A172 (cell line): Measurements from ENCODE around the gene CHST7. TPM values are rescaled to one million over a fixed set of nuclear protein-coding genes. Genes with fewer than 3 reads are reported as not detected.
A peak's percentile ranks its signal among the peaks of the same experiment; 100 is the strongest.

Source experiments
- DNase-seq: peaks from one replicate; pipeline ENCODE4 v3.0.0-alpha.2; 2015; ENCODE audit warnings: low spot score
- total RNA-seq: library from RNA; depleted of rRNA; stranded (reverse); fragments of >200 nt; shearing (Covaris generic); gene quantifications from 2 replicates; pipeline ENCODE4 v1.2.3, GENCODE V29; 2014

The CHST7 gene
- total RNA-seq, 1 experiment from 2014 or later, result 3.0 TPM

- no peak for DNase-seq
Measured at GRCh38 chrX:46607916-46608315, 34.4 kb downstream of the CHST7 start.

GRCh38 chrX:46610070-46610658 is 36.6 kb downstream of the CHST7 start:
- DNase-seq, result no peak

GRCh38 chrX:46611658-46612362 is 38.2 kb downstream of the CHST7 start:
- no peak for DNase-seq

GRCh38 chrX:46617906-46618305 is 44.3 kb downstream of the CHST7 start:
- DNase-seq, result no peak

- no peak for DNase-seq
Measured at GRCh38 chrX:46618947-46619346, 45.4 kb downstream of the CHST7 start.

GRCh38 chrX:46620505-46620904 is 46.9 kb downstream of the CHST7 start:
- DNase-seq, result no peak

- no peak for DNase-seq
Measured at GRCh38 chrX:46621572-46621971, 48.0 kb downstream of the CHST7 start.

GRCh38 chrX:46624090-46624786 is 50.7 kb downstream of the CHST7 start:
- no peak for DNase-seq

- no peak for DNase-seq
Measured at GRCh38 chrX:46626566-46626965, 53.0 kb downstream of the CHST7 start.

- no peak for DNase-seq
Measured at GRCh38 chrX:46627062-46627461, 53.5 kb downstream of the CHST7 start.

GRCh38 chrX:46627711-46628419 is 54.3 kb downstream of the CHST7 start:
- no peak for DNase-seq

GRCh38 chrX:46628460-46629371 is 55.2 kb downstream of the CHST7 start:
- no peak for DNase-seq

GRCh38 chrX:46630141-46630540 is 56.6 kb downstream of the CHST7 start:
- DNase-seq, result peak; percentile 51

- no peak for DNase-seq
Measured at GRCh38 chrX:46634577-46634976, 61.0 kb downstream of the CHST7 start.

- DNase-seq, result no peak
Measured at GRCh38 chrX:46635186-46635585, 61.6 kb downstream of the CHST7 start.

- DNase-seq, result no peak
Measured at GRCh38 chrX:46636223-46636622, 62.7 kb downstream of the CHST7 start.

- peak; percentile 36 for DNase-seq
Measured at GRCh38 chrX:46637938-46638337, 64.4 kb downstream of the CHST7 start.

- peak; percentile 45 for DNase-seq
Measured at GRCh38 chrX:46642145-46642544, 68.6 kb downstream of the CHST7 start.

- no peak for DNase-seq
Measured at GRCh38 chrX:46643636-46644035, 70.1 kb downstream of the CHST7 start.

GRCh38 chrX:46645614-46646013 is 72.0 kb downstream of the CHST7 start:
- no peak for DNase-seq

GRCh38 chrX:46647251-46647650 is 73.7 kb downstream of the CHST7 start:
- no peak for DNase-seq
